DOHH2 (cell line): ENCODE measurements around the gene GALNTL6.

Experiments
- H3F3A ChIP-seq: fragments of 200-600 bp; sonication (generic), shearing (Covaris generic); 2 replicates; pipeline ENCODE4 v1.6.0; 2016; ENCODE audit warnings: antibody characterized with exemption, mild to moderate bottlenecking; ENCODE audit not compliant: control insufficient read depth, insufficient read depth
- H3K27ac ChIP-seq: fragments of 200-600 bp; sonication (generic); 2 replicates; pipeline ENCODE4 v1.5.1; 2014; ENCODE audit warnings: low read depth, mild to moderate bottlenecking, low read length, moderate library complexity
- H3K27me3 ChIP-seq: fragments of 200-600 bp; sonication (generic); 2 replicates; pipeline ENCODE4 v1.6.1; 2014; ENCODE audit warnings: mild to moderate bottlenecking, low read length, mixed read lengths; ENCODE audit not compliant: control insufficient read depth
- H3K36me3 ChIP-seq: fragments of 200-600 bp; sonication (generic); 2 replicates; pipeline ENCODE4 v1.6.1; 2014; ENCODE audit warnings: mild to moderate bottlenecking, low read length, moderate library complexity, mixed read lengths; ENCODE audit not compliant: control insufficient read depth
- H3K4me1 ChIP-seq: fragments of 200-600 bp; sonication (generic); 2 replicates; pipeline ENCODE4 v1.6.1; 2014; ENCODE audit warnings: mild to moderate bottlenecking, low read length, mixed read lengths; ENCODE audit not compliant: control insufficient read depth
- H3K4me2 ChIP-seq: fragments of 200-600 bp; sonication (generic); 2 replicates; pipeline ENCODE4 v1.6.0; 2014; ENCODE audit warnings: mild to moderate bottlenecking, low read length, moderate library complexity
- H3K4me3 ChIP-seq: fragments of 200-600 bp; sonication (generic); 2 replicates; pipeline ENCODE4 v1.5.1; 2014; ENCODE audit warnings: mild to moderate bottlenecking, low read length, mixed read lengths
- H3K79me2 ChIP-seq: fragments of 200-600 bp; sonication (generic); 2 replicates; pipeline ENCODE4 v1.6.1; 2014; ENCODE audit warnings: mild to moderate bottlenecking, low read length, mixed read lengths; ENCODE audit not compliant: control insufficient read depth
- H3K9me2 ChIP-seq: fragments of 200-600 bp; sonication (generic); replicated peaks from 2 replicates; pipeline ENCODE4 v1.6.1; 2014; ENCODE audit warnings: mild to moderate bottlenecking, low read length, mixed read lengths; ENCODE audit not compliant: control insufficient read depth
- H3K9me3 ChIP-seq: fragments of 200-600 bp; sonication (generic); 2 replicates; pipeline ENCODE4 v1.6.1; 2014; ENCODE audit warnings: antibody characterized with exemption, low read length, mixed read lengths; ENCODE audit not compliant: control insufficient read depth, insufficient read depth
- H4K20me1 ChIP-seq: fragments of 200-600 bp; sonication (generic); 2 replicates; pipeline ENCODE4 v1.6.0; 2014; ENCODE audit warnings: low read depth, mild to moderate bottlenecking, antibody characterized with exemption, low read length, moderate library complexity; ENCODE audit not compliant: control insufficient read depth, insufficient read depth
- EZH2phosphoT487 ChIP-seq: fragments of 200-600 bp; sonication (generic); IDR thresholded peaks from 2 replicates; pipeline ENCODE4 v1.6.1; 2017; ENCODE audit warnings: borderline replicate concordance, mild to moderate bottlenecking, antibody characterized with exemption, low read length, moderate library complexity, mixed read lengths
- TF ChIP-seq, protein P1 (sequence below): fragments of 200-600 bp; sonication (generic); IDR thresholded peaks from one replicate; pipeline ENCODE4 v1.5.1; 2014; ENCODE audit warnings: antibody characterized with exemption, mild to moderate bottlenecking, low read depth, low read length; ENCODE audit not compliant: poor library complexity, severe bottlenecking

Gene GALNTL6

DNA sequence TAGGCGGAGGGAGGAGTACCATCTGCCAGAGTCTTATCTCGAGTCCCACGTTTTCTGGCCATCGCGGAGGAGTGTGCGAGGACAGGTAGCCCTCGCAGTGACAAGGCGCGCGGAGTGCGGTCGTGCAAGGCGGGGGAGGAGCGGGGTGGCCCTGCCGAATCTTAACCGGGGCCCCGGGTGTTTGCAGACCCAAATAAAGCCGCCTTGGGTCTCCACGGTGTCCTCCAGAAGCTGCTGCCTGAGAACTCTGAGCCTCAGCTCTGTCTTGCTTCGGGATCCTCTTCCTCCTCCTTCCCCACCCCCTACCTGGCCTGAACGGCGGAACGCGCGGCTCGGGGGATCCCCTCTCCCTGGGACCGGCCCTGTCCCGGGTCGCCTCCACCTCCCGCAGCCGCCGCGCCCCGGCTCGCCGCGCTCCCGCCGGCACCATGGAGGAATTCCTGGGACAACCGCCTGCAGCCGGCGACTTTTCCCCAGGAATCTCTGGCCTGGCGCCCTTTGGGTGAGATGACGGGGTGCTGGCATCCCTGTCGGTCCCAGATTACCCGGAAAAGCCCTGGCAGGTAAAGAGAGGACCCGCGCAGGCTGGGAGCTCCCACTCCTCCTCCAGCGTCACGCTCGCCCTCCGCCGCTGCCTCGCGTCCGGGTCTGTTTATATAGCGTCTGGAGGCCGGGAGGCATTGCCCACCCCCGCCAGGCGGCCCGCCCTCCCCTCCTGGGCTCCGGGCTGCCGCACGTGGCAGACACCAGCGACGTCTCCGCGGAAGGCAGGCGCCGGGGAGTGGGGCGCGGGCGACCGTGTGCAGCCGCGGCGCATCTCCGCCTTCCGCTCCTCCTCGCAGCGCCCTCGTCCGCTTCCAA lies at the start of gene GALNTL6:
TSS of gene GALNTL6 (plus strand) at position 740 of the 861 bp plus-strand sequence.
- no peaks in the 10 kb centered on the region for H4K20me1 ChIP-seq
- H3K27ac ChIP-seq = no peak within 1 kb of the TSS
- no peak within 1 kb of the TSS for H3K4me2 ChIP-seq
- H3K9me3 ChIP-seq = peaks cover 3% of the 10 kb centered on the region; the same call in 1 of the 2 replicates
- 0 out of 2 replicates have a peak, but pooled peaks cover 3% of the 10 kb centered on the region for H3K4me1 ChIP-seq
- TF ChIP-seq EZH2phosphoT487 = no peak
- TF ChIP-seq, protein P1, sequence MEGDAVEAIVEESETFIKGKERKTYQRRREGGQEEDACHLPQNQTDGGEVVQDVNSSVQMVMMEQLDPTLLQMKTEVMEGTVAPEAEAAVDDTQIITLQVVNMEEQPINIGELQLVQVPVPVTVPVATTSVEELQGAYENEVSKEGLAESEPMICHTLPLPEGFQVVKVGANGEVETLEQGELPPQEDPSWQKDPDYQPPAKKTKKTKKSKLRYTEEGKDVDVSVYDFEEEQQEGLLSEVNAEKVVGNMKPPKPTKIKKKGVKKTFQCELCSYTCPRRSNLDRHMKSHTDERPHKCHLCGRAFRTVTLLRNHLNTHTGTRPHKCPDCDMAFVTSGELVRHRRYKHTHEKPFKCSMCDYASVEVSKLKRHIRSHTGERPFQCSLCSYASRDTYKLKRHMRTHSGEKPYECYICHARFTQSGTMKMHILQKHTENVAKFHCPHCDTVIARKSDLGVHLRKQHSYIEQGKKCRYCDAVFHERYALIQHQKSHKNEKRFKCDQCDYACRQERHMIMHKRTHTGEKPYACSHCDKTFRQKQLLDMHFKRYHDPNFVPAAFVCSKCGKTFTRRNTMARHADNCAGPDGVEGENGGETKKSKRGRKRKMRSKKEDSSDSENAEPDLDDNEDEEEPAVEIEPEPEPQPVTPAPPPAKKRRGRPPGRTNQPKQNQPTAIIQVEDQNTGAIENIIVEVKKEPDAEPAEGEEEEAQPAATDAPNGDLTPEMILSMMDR = no peak
- no peaks in the 10 kb centered on the region for H3F3A ChIP-seq
- H3K27me3 ChIP-seq = no peaks in the 10 kb centered on the region
- H3K9me2 ChIP-seq = no peaks in the 10 kb centered on the region
- H3K79me2 ChIP-seq = no peaks in the 10 kb centered on the region
- no peak within 1 kb of the TSS for H3K4me3 ChIP-seq
- H3K36me3 ChIP-seq = no peaks in the 10 kb centered on the region

DNA sequence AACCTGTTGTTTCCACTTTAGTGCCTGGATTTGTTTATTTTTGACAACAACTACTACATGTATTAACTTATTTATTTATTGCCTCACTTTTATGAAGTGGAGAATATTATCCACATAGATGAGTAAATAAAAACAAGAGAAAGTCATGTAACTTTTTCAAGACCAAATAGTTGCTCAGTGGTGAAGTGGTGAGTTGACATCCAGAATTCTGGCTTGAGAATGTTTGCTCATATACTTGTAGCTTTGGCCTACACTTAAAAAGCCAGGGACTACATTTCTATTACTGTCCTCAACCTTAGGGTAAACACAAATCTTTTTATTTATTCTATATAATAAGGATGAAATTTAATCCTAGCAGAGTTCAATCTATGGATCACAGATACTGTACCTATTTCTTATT lies 47.7 kb upstream of the GALNTL6 start:
- TF ChIP-seq, protein P1 = no peak
- no peak for TF ChIP-seq EZH2phosphoT487
- no peaks in the 10 kb centered on the region for H3K9me2 ChIP-seq
- no peak overlapping the region for H3K4me3 ChIP-seq
- no peaks in the 10 kb centered on the region for H3K36me3 ChIP-seq
- H3K4me1 ChIP-seq = no peaks in the 10 kb centered on the region
- no peaks in the 10 kb centered on the region for H3K27me3 ChIP-seq
- no peaks in the 10 kb centered on the region for H3F3A ChIP-seq
- H3K9me3 ChIP-seq = no peaks in the 10 kb centered on the region
- no peak overlapping the region for H3K27ac ChIP-seq
- no peak overlapping the region for H3K4me2 ChIP-seq
- no peaks in the 10 kb centered on the region for H3K79me2 ChIP-seq
- no peaks in the 10 kb centered on the region for H4K20me1 ChIP-seq

DNA sequence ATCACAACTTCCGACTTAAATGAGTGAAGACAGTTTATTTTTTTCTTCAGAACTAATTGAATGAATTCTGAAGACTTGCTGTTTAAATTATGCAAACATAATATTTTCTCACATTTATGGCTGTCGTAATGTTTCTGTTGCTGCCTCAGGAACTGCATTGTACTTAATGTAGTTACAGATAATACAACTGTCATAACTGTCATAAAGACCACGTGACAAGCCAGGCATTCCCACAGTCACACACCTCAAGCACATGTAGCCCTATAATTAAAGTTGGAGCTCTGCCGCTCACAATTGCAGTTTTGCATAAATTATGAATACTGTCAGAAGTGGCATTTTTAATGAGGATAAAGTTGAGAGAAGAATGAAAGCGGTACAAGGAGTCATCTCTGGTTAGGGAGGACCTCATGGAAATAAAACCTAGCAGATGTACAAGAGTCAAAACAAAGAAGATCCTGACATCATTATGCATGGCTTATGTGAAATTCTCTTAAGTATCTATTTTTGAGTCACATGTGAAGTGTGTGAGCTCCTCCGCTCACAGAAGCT lies 38.5 kb upstream of the GALNTL6 start:
- H3K4me1 ChIP-seq = no peaks in the 10 kb centered on the region
- H3K79me2 ChIP-seq = no peaks in the 10 kb centered on the region
- H3K36me3 ChIP-seq = no peaks in the 10 kb centered on the region
- no peaks in the 10 kb centered on the region for H3F3A ChIP-seq
- no peaks in the 10 kb centered on the region for H4K20me1 ChIP-seq
- H3K27me3 ChIP-seq = no peaks in the 10 kb centered on the region
- H3K4me2 ChIP-seq = no peak overlapping the region
- TF ChIP-seq, protein P1 = no peak
- no peak for TF ChIP-seq EZH2phosphoT487
- H3K9me3 ChIP-seq = no peaks in the 10 kb centered on the region
- H3K27ac ChIP-seq = no peak overlapping the region
- no peak overlapping the region for H3K4me3 ChIP-seq
- no peaks in the 10 kb centered on the region for H3K9me2 ChIP-seq
